Lung (tissue), 16 donors: ENCODE results near the gene NXNL1. TPM values are rescaled to one million over a fixed set of nuclear protein-coding genes. Genes with fewer than 3 reads are reported as not detected.
"Not testable (repeated sequence)": the region's sequence is repeated elsewhere in the genome, so short reads cannot be mapped to it uniquely, and the experiment has no call there.

Source experiments
- ATAC-seq: fragments of 200-7000 bp; cut with Tn5 transposase; one replicate; pipeline ENCODE4 v1.9.1; 2020; ENCODE audit warnings: moderate number of reproducible peaks; ENCODE audit not compliant: insufficient read depth, low FRiP score
- DNase-seq, 3 donors: peaks; one replicate each; pipeline ENCODE4 v3.0.0-alpha.2; 2013 to 2017
- H3K27ac ChIP-seq, 2 donors: one replicate each; pipeline ENCODE4 v1.5.1; 2013; ENCODE audit warnings: mild to moderate bottlenecking in 2 of 2, moderate library complexity in 2 of 2, control low read depth in 1 of 2, inconsistent platforms in 1 of 2, low read depth in 1 of 2, low read length in 1 of 2
- H3K27me3 ChIP-seq, 3 donors: one replicate each; pipeline ENCODE4 v1.5.1; 2013; ENCODE audit warnings: low read length in 2 of 3; ENCODE audit not compliant: control insufficient read depth in 3 of 3, insufficient read depth in 3 of 3
- H3K36me3 ChIP-seq, 4 donors: one replicate each; pipeline ENCODE4 v1.5.1; 2013; ENCODE audit warnings: low read length in 4 of 4, mild to moderate bottlenecking in 1 of 4, moderate library complexity in 1 of 4; ENCODE audit not compliant: control insufficient read depth in 4 of 4, insufficient read depth in 4 of 4
- H3K4me1 ChIP-seq, 5 donors: one replicate each; pipeline ENCODE4 v1.5.1; 2013; ENCODE audit warnings: low read length in 5 of 5, mild to moderate bottlenecking in 2 of 5, moderate library complexity in 1 of 5; ENCODE audit not compliant: control insufficient read depth in 5 of 5, insufficient read depth in 5 of 5
- H3K4me3 ChIP-seq: one replicate; pipeline ENCODE4 v1.5.1; 2013; ENCODE audit warnings: mild to moderate bottlenecking, control low read depth, moderate library complexity
- H3K9ac ChIP-seq, 2 donors: one replicate each; pipeline ENCODE4 v1.5.1; 2013; ENCODE audit warnings: low read length in 2 of 2, control low read depth in 1 of 2; ENCODE audit not compliant: insufficient read depth in 1 of 2
- H3K9me3 ChIP-seq, 4 donors: one replicate each; pipeline ENCODE4 v1.5.1; 2013; ENCODE audit warnings: low read length in 3 of 4, mild to moderate bottlenecking in 1 of 4, moderate library complexity in 1 of 4; ENCODE audit not compliant: control insufficient read depth in 4 of 4, insufficient read depth in 3 of 4
- WGBS, 2 donors: extraction: QIAGEN DNeasy Blood & Tissue Kit; methylation state at CpG; one replicate each; pipeline ENCODE4 v1.1.7; 2013; 5-methylcytosine and 5-hydroxymethylcytosine counted together
- long read RNA-seq, 5 donors: transcript quantifications; one replicate each; lab custom pipeline, GENCODE V29; 2026
- polyA plus RNA-seq, 2 donors: library from polyadenylated mRNA; stranded (reverse); fragments of 200-250 nt; gene quantifications; one replicate each; pipeline ENCODE4 v1.2.1, GENCODE V29; 2013
- total RNA-seq, 2 donors: library from RNA; depleted of rRNA in 1 of 2; stranded (reverse); fragments of >200 nt in 1 of 2; gene quantifications; one replicate each; pipeline ENCODE4 v1.2.1, GENCODE V29; 2014 to 2021
- TF ChIP-seq, protein P1 (sequence below): IDR thresholded peaks from 2 replicates; pipeline ENCODE4 v1.5.1; 2012; ENCODE audit warnings: mild to moderate bottlenecking; ENCODE audit errors: control extremely low read depth, extremely low read depth
- donor health status: control.
- donor health status: control.
- donor health status: Bipolar disorder and iron deficiency.
- donor health status: healthy.
- donor health status: DM: yes; HTN: yes; CAD: no.

Gene NXNL1, protein sequence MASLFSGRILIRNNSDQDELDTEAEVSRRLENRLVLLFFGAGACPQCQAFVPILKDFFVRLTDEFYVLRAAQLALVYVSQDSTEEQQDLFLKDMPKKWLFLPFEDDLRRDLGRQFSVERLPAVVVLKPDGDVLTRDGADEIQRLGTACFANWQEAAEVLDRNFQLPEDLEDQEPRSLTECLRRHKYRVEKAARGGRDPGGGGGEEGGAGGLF
- total RNA-seq = not detected
- not detected for polyA plus RNA-seq
- long read RNA-seq, donor 1 = 0 reads
- long read RNA-seq, donor 2 = 0 reads
- long read RNA-seq, donor 3 = 0 reads
- long read RNA-seq, donor 4 = 0 reads
- long read RNA-seq, donor 5 = 0 reads

- Histone ChIP-seq H3K27ac (no peak within 1 kb of the TSS), H3K4me1 (peaks cover 0 to 2% (median 0%) of the 10 kb centered on the region in 5 donors), H3K9ac (no peak within 1 kb of the TSS), H3K36me3 (no peaks in the 10 kb centered on the region), H3K9me3 (peaks cover 0 to 2% (median 0%) of the 10 kb centered on the region in 4 donors), H3K4me3 (no peak within 1 kb of the TSS), H3K27me3 (peaks cover 3 to 21% (median 10%) of the 10 kb centered on the region in 3 donors)
- no peak for DNase-seq
- TF ChIP-seq, protein P1, sequence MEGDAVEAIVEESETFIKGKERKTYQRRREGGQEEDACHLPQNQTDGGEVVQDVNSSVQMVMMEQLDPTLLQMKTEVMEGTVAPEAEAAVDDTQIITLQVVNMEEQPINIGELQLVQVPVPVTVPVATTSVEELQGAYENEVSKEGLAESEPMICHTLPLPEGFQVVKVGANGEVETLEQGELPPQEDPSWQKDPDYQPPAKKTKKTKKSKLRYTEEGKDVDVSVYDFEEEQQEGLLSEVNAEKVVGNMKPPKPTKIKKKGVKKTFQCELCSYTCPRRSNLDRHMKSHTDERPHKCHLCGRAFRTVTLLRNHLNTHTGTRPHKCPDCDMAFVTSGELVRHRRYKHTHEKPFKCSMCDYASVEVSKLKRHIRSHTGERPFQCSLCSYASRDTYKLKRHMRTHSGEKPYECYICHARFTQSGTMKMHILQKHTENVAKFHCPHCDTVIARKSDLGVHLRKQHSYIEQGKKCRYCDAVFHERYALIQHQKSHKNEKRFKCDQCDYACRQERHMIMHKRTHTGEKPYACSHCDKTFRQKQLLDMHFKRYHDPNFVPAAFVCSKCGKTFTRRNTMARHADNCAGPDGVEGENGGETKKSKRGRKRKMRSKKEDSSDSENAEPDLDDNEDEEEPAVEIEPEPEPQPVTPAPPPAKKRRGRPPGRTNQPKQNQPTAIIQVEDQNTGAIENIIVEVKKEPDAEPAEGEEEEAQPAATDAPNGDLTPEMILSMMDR = no peak
- no peak for ATAC-seq
- WGBS, 2 donors = 82 to 91% methylated on average over 26 of the region's 26 CpGs
Observed at GRCh38 chr19:17460372-17461230, at the start of gene NXNL1. NXNL1 (minus strand) TSS chr19:17460926; CDS start chr19:17460869, 57 bp downstream.

DNA sequence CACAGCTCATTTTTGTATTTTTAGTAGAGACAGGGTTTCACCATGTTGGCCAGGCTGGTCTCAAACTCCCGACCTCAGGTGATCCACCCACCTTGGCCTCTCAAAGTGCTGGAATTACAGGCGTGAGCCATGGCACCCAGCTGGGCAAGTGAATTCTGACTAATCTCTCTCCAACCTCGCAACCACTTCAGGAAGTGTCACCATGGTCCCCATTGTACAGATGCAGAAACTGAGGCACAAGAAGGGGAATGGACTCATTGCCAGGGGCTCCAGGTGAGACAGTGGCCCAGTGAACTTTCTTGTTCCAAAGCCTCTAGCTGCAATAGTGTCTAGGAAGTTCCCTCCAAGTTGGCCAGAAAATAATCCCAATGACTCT, 47.8 kb upstream of the NXNL1 start:
- peaks cover 0 to 10% (median 0%) of the 10 kb centered on the region in 4 donors for H3K36me3 ChIP-seq
- WGBS, 2 donors = 92% methylated on average over 3 of the region's 3 CpGs
- H3K4me3 ChIP-seq, H3K9ac ChIP-seq, H3K27ac ChIP-seq, H3K27me3 ChIP-seq, DNase-seq, ATAC-seq, H3K9me3 ChIP-seq: not testable (repeated sequence)
- peaks cover 0 to 12% (median 0%) of the 10 kb centered on the region in 5 donors for H3K4me1 ChIP-seq

- TF ChIP-seq, protein P1 = no peak
- no peaks in the 10 kb centered on the region for H3K9me3 ChIP-seq
- no peak overlapping the region for H3K4me3 ChIP-seq
- ATAC-seq (no peak), DNase-seq (no peak)
- H3K27ac ChIP-seq = no peak overlapping the region
- H3K9ac ChIP-seq = no peak overlapping the region
- H3K27me3 ChIP-seq = no peaks in the 10 kb centered on the region
- peaks cover 0 to 6% (median 0%) of the 10 kb centered on the region in 5 donors for H3K4me1 ChIP-seq
- peaks cover 0 to 10% (median 2%) of the 10 kb centered on the region in 4 donors for H3K36me3 ChIP-seq
- 82 to 87% methylated on average over 9 of the region's 9 CpGs for WGBS, 2 donors
Observed at GRCh38 chr19:17506745-17507144, 46.0 kb upstream of the NXNL1 start.

- DNase-seq = no peak
- Histone ChIP-seq H3K27ac (peak overlapping the region in 1 of 2 donors; percentile 37), H3K9me3 (no peaks in the 10 kb centered on the region), H3K27me3 (no peaks in the 10 kb centered on the region), H3K4me1 (peaks cover 0 to 9% (median 0%) of the 10 kb centered on the region in 5 donors), H3K36me3 (peaks cover 0 to 14% (median 9%) of the 10 kb centered on the region in 4 donors), H3K9ac (no peak overlapping the region), H3K4me3 (no peak overlapping the region)
- TF ChIP-seq, protein P1 = no peak
- 74 to 91% methylated on average over 10 of the region's 10 CpGs for WGBS, 2 donors
- ATAC-seq = no peak
Observed at GRCh38 chr19:17505223-17505622, 44.5 kb upstream of the NXNL1 start.
